Right kidney (tissue), 1 donor: ENCODE data around the gene NXPH1.

Experiments used
- DNase-seq: peaks from one replicate; pipeline ENCODE4 v3.0.0-alpha.2; 2016

NXPH1 gene

DNA sequence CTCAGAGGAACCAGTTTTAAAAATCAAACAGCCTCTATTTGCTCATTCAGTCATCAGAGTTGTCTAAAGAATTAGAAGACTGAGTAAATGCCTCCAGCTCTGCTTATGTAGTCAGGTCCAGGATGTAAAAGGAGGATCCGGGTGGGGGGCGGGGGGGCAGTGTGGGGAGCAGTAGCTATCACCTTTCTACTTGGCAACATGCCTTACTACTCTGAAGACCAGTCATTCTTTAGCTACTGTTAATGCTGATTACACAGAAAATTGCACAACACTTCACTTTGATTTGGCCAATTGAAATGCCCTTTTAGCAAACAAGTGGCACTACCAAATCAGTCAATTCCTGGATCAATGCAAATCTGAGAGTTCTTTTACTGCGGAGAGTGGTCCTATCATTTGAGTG is 164.2 kb downstream of the NXPH1 start:
- no peak for DNase-seq

DNA sequence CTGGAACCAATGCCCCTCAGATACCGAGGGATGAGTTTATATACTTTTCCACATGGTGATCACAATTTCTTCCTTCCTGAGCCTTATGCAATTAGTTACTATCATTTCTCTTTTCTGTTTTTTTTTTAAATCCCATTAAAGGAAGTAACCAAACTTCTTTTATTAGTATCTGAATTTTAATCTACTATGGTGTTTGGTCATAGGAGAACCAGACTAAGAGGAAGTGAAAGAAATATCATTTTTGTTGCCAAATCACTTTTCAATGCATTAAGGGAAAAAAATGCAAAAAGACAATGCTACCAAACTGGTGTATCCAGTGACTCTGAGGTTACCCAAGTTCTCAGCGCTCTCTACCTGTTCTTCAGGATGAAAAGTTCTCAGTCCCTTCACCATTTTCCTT is 167.7 kb downstream of the NXPH1 start:
- no peak for DNase-seq

DNA sequence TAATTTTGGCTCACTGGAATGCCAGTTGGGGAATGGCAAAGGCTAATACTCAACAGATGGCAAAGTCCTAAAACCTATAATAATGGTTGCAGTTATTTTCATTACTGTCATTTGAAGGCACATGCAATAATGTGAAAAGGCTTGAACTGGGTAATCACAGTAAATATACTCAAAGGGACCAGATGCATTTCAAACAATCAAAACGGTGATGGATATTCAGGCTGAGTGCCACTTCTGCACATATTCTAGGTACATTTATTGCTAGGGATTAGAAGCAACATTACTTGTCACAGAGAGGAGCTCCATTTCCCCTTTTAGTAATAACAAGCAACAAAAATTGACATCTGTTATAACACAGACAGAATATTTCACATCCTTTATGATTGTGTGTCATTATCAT is 171.8 kb downstream of the NXPH1 start:
- no peak for DNase-seq

DNA sequence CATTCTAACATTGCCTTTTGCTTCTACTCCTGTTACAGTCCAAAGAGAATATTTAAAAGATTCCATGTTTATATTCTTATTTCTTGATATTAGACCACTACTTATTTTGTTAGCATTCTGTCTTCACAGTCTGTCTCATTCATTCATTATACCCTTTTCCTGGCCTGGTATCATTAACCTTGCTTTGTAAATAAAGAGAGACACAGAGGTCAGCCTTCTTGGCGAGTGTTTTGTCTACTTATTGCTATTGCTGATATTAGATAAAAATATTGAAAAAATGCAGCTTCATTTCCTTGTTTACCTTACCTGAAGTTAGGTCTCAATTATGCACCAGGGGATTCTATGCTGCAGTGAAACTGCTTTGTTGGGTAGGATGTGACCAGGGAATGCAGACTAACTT is 179.2 kb downstream of the NXPH1 start:
- no peak for DNase-seq

GRCh38 chr7:8613191-8613590 is 179.8 kb downstream of the NXPH1 start:
- DNase-seq: no peak

- no peak for DNase-seq
Measured at GRCh38 chr7:8615019-8615418, 181.6 kb downstream of the NXPH1 start.

GRCh38 chr7:8618441-8619070 is 185.1 kb downstream of the NXPH1 start:
- no peak for DNase-seq

GRCh38 chr7:8620169-8620568 is 186.8 kb downstream of the NXPH1 start:
- DNase-seq: no peak

- DNase-seq: no peak
Measured at GRCh38 chr7:8625612-8626011, 192.2 kb downstream of the NXPH1 start.

DNA sequence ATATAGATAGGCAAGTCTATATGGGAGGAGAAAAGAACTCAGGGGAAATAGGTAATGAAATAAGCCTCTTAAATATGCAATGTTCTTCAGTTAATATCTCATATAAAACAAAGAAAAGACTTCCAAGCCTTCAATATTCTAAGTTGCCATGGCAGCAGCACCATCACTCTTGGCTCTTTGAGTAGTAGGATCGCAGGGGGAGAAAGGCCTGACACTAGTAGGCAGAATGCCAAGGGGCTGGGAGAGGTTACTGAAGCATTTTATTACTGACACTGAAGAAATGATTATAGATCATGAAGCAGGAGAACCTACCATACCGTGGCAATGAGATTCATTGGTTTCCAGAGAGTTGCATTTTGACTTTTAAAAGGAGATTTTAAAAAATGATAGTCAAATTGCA is 193.9 kb downstream of the NXPH1 start:
- DNase-seq: no peak

DNA sequence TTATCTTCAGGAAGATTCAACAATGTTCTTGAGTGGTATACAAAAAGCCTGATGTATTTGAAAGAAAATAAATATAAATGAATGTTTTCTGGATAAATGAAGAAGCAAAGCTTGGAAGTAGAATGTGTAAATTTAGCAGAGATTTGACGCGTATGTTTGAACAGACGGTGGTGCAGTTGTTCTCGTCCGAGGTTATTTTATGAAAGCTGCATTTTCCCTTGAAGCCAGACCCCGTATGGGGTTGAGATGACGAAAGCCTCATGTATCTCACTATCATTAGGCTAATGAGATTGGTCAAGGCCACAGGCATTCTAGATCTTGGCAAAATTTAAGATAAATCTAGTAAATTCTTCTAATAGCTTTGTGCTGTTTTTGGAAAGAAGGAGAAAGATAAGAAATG is 195.2 kb downstream of the NXPH1 start:
- DNase-seq: no peak

GRCh38 chr7:8629504-8629903 is 196.1 kb downstream of the NXPH1 start:
- DNase-seq: no peak

GRCh38 chr7:8637322-8637721 is 203.9 kb downstream of the NXPH1 start:
- no peak for DNase-seq

DNA sequence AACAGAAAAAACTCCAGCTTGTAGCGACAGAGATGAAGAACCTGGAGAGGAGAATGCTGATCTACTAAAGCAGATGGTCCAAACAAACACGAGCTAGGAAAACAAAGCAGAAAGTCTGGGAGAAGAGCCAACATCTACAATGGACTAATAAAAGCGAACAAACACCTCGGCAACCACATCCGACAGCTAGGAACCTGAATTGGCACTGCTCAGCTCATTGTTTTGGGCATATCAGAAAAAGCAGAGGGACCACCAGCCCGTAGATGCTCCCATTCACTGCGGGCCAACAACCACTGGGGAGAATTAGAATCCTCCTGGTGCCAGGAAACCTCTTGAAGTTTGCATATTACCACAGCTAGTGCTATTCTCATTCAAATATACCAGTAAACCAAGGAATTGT is 204.7 kb downstream of the NXPH1 start:
- no peak for DNase-seq

DNA sequence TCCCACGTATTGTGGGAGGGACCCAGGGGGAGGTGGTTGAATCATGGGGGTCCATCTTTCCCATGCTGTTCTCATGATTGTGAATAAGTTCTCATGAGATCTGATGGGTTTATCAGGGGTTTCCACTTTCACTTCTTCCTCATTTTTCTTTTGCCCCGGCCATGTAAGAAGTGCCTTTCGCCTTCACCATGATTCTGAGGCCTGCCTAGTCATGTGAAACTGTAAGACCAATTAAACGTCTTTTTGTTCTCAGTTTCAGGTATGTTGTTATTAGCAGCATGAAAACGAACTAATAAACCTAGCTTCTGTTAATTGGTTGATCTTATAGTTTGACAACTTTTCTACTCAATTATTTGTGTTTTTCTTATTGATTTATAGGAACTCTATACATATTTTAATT is 206.3 kb downstream of the NXPH1 start:
- DNase-seq: no peak

DNA sequence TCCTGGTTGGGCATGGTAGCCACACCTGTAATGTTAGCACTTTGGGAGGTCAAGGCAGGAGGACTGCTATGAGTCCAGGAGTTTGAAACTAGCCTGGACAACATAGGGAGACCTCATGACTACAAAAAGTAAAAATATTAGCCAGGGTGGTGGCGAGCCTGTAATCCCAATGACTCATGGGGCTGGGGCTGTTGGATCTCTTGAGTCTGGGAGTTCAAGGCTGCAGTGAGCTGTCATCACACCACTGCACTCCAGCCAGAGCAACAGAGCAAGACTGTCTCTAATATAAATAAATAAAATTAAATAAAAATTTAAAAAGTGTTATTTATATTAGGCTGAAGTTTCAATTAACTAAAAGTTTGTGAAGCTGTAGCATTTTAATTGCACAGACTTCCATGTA is 207.3 kb downstream of the NXPH1 start:
- DNase-seq: no peak

- no peak for DNase-seq
Measured at GRCh38 chr7:8668627-8669500, 235.5 kb downstream of the NXPH1 start.

GRCh38 chr7:8669501-8669851 is 236.1 kb downstream of the NXPH1 start:
- no peak for DNase-seq

DNA sequence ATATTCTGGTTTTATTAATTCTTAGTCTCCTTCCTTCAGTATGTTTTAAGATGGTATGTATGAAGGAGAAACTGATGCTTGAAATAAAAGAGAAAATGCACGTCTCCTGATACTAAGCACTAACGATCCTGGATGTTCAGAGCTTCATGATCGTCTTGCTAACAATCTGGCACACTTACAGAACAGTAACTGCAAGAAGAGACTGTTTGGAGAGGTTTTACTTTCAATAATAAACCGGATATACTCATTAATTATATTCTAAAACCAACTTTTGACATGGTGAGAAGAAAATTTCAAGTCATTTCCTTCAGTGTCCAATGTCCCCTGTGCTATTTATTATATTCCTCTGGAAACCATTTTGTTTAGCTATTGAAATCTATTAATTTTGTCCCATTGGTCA is 251.0 kb downstream of the NXPH1 start:
- no peak for DNase-seq

GRCh38 chr7:8699875-8700624 is 266.6 kb downstream of the NXPH1 start:
- DNase-seq: no peak

DNA sequence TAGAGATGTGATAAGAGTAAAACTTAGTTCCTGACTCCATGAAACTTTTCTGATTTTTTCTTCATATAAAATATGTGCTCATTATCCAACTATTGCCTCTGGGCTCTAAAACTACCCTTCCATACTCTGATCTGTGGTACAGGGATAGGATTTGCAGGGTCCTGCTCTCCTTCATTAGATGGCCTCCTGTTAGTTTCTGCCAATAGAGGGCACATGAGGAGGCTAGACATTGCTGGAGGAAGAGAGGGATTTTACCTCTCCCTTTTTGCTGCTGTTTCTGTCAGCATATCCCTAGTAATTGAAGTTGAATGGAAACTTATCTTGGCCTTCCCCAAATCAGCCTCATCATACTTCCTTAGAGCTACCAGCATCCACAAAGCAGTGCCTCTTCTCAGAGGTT is 269.4 kb downstream of the NXPH1 start:
- no peak for DNase-seq

DNA sequence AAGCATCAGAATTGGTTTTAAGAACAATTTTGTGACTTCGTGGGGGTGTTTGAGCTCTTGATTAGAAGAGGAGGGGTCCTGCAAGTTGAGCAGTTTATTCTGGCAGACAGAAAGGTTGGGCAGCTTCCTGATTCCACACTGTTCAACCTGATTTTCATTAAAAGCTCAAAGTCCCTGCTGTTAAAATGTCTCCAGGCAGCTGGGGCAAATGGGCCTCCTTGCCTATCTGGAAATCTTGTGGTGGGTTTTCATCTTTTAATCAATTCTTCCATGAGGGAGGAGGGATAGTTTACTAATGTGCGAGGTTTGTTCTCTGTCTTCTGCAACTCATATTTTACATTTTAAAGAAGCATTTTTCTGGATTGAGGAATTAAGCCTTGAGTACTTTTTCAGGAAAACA is 276.7 kb downstream of the NXPH1 start:
- DNase-seq: no peak

DNA sequence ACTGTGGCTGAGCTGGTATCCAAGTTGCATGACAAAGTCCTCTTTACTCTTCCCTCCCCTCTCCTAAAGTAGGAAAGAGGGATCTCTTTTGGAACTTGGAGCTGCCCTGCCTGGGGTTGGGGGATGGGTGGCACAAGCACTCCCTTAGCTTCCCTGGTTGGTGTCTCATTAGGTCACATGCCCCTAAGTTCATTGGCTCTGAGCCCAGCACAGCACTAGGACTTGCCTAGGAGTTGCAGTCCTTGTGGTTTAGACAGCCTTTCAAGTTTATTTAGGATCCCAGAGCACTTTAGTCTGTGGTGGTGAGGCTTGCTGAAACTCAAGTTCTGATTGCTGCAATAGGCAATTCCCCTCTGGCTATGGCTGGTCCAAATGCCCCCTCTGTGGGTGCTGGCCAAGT is 281.4 kb downstream of the NXPH1 start:
- no peak for DNase-seq

DNA sequence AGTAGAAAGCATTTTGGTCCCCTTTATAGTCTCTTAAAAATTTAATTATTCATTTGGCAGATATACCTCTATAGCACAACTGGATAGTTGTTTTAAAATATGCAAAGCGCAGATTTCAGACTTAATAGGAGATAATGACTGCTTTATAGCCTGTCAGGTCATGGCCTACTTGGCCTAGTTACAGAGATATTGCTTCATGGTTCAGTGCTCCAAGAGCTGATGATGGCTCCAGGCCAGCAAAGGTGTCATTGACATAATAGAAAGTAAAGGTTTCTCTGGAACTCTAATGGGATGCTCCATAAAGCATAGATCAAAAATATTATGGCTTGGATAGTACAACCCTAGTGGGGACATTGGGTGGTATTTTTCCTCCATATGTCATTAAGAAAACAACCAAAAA is 285.7 kb downstream of the NXPH1 start:
- DNase-seq: no peak
